ENCODE measurements around the gene USP44. TPM values are rescaled to one million over a fixed set of nuclear protein-coding genes. Genes with fewer than 3 reads are reported as not detected.

The USP44 gene
- total and polyA plus RNA-seq, 2 of the 4 experiments (the other 2 are of a cell fraction): 13.0 to 33.5 TPM

- intact Hi-C loops (cut with micrococcal nuclease): no loop called here
- Histone ChIP-seq H2BK15ac (ENCODE audit: low read depth, low read length) (0 out of 3 replicates have a peak overlapping the region, but pooled peaks have one; percentile 38), H3K4me2 (ENCODE audit: low read depth, low read length) (peak overlapping the region; percentile 86), H3K14ac (replicated peaks; ENCODE audit: low read depth, low read length) (peak overlapping the region; percentile 78), H2AK5ac (ENCODE audit: low read depth, low read length) (peak overlapping the region; percentile 46), H3K9ac (ENCODE audit: low read depth, low read length) (peak overlapping the region; percentile 87), H2BK120ac (ENCODE audit: low read depth, low read length) (peak overlapping the region; percentile 93), H3K27ac (ENCODE audit: insufficient read depth, low read length) (peak overlapping the region; percentile 97), H2AK9ac (replicated peaks; ENCODE audit: low read depth, low read length, poor library complexity) (peak overlapping the region; percentile 68), H4K20me1 (ENCODE audit: insufficient read depth, low read length) (no peaks in the 10 kb centered on the region), H4K91ac (ENCODE audit: insufficient read depth, low read depth, low read length) (peak overlapping the region; percentile 90), H3K36me3 (ENCODE audit: control insufficient read depth, insufficient read depth, low read length) (no peaks in the 10 kb centered on the region), H3K9me1 (ENCODE audit: insufficient read depth, low read length) (no peaks in the 10 kb centered on the region; the same call in 1 of the 2 replicates), H3K79me1 (ENCODE audit: low read depth in 1 of 2, low read length in 2 of 2) (peaks cover 15 to 30% of the 10 kb centered on the region in 2 experiments), H2AFZ (replicated peaks; ENCODE audit: low read length, poor library complexity) (peak overlapping the region; percentile 98), H3K27me3 (ENCODE audit: control insufficient read depth, insufficient read depth, low read length) (no peaks in the 10 kb centered on the region), H3K18ac (ENCODE audit: low read depth, low read length) (peak overlapping the region; percentile 94), H3K23ac (ENCODE audit: low read depth, low read length) (peak overlapping the region; percentile 86), H4K8ac (ENCODE audit: low read depth in 2 of 2, low read length in 2 of 2) (peak overlapping the region; percentile 54 to 94), H3K4me1 (ENCODE audit: control insufficient read depth, insufficient read depth, low read length) (peaks cover 10% of the 10 kb centered on the region; the same call in 1 of the 2 replicates), H3K4ac (ENCODE audit: low read depth, low read length) (peak overlapping the region; percentile 80), H4K5ac (ENCODE audit: low read depth, low read length) (peak overlapping the region; percentile 86), H2BK20ac (ENCODE audit: low read depth, low read length) (peak overlapping the region; percentile 67), H2BK5ac (ENCODE audit: low read depth, low read length, poor library complexity, severe bottlenecking) (peak overlapping the region; percentile 97), H3K56ac (ENCODE audit: extremely low read depth, insufficient read depth, low read length) (peak overlapping the region; percentile 92), H3K4me3 (ENCODE audit: insufficient read depth, low read depth, low read length) (peak overlapping the region; percentile 58), H3K9me3 (ENCODE audit: control insufficient read depth, insufficient read depth, low read length) (peaks cover 7% of the 10 kb centered on the region)
- WGBS, 2 experiments (ENCODE audit: extremely low coverage in 2 of 2, insufficient read length in 1 of 2): 0% methylated on average over 2 of the region's 9 CpGs; no CpG with 5 or more reads in 1 of the 2 experiments
- POLR2A ChIA-PET (ENCODE audit: unreplicated experiment): interaction anchor here (1.2 kb wide), 1 partner anchor 74 kb away, joined by 3 read pairs; no protein-coding TSS in a partner anchor
- CTCF ChIA-PET: interaction anchor here (0.7 to 1.9 kb wide), 3 partner anchors 13 to 212 kb away, joined by 3 to 6 read pairs (median 5); no protein-coding TSS in a partner anchor
- BruUV-seq (replicated peaks): no TSS peak
- in situ Hi-C loops (cut with MboI; ENCODE audit: low sequenced_read_pairs): no loop called here
- DNase-seq (peak; percentile 96), ATAC-seq (ENCODE audit: low read depth) (peak; percentile 47)
- TF ChIP-seq RAD21 (IDR thresholded peaks at IDR 0.05; ENCODE audit: low read length): no peak
- 0 out of 2 replicates have a peak, but pooled peaks have one; percentile 51 for TF ChIP-seq MXI1 (IDR thresholded peaks at IDR 0.05; ENCODE audit: borderline replicate concordance, low read depth, low read length)
- peak; percentile 56 for TF ChIP-seq RCOR1 (IDR thresholded peaks at IDR 0.05; ENCODE audit: insufficient replicate concordance, low read length)
- no peak for TF ChIP-seq CHD1 (IDR thresholded peaks at IDR 0.05; ENCODE audit: low read depth, low read length)
- TF ChIP-seq FOS (IDR thresholded peaks at IDR 0.05; ENCODE audit: low read depth, low read length): 0 out of 2 replicates have a peak, but pooled peaks have one; percentile 8
- no peak for TF ChIP-seq ELK1 (IDR thresholded peaks at IDR 0.05; ENCODE audit: borderline replicate concordance, low read depth, low read length)
- no peak for TF ChIP-seq RFX5 (IDR thresholded peaks at IDR 0.05; ENCODE audit: low read depth, low read length)
- TF ChIP-seq BHLHE40 (IDR thresholded peaks at IDR 0.05; ENCODE audit: low read depth, low read length): peak; percentile 33; the same call in 1 of the 2 replicates
- peak; percentile 89 for TF ChIP-seq CEBPB (IDR thresholded peaks at IDR 0.05; ENCODE audit: low read depth, low read length)
- dilution Hi-C loops (cut with HindIII; ENCODE audit: low sequenced_read_pairs, unreplicated experiment): no loop called here
Observed at GRCh38 chr12:95547522-95548055, 3.7 kb downstream of the USP44 start.

Data from IMR-90 (cell line).